Ovary (tissue), 3 donors: ENCODE results near the gene KCNJ4.

Experiments used
- POLR2A ChIP-seq: fragments of 450-650 bp; IDR thresholded peaks from one replicate; pipeline ENCODE4 v1.6.1; 2017; ENCODE audit warnings: antibody characterized with exemption, mild to moderate bottlenecking, moderate library complexity
- TF ChIP-seq, protein P1 (sequence below), 3 donors: fragments of 450-650 bp in 2 of 3; fragments of 200-600 bp in 1 of 3; IDR thresholded peaks; one replicate each; pipeline versions ENCODE4 v1.5.1 to v1.8.0; 2016 to 2022; ENCODE audit warnings: antibody characterized with exemption in 3 of 3, mild to moderate bottlenecking in 1 of 3
- donor health status: DM: no; HTN: no; CAD: no.

DNA sequence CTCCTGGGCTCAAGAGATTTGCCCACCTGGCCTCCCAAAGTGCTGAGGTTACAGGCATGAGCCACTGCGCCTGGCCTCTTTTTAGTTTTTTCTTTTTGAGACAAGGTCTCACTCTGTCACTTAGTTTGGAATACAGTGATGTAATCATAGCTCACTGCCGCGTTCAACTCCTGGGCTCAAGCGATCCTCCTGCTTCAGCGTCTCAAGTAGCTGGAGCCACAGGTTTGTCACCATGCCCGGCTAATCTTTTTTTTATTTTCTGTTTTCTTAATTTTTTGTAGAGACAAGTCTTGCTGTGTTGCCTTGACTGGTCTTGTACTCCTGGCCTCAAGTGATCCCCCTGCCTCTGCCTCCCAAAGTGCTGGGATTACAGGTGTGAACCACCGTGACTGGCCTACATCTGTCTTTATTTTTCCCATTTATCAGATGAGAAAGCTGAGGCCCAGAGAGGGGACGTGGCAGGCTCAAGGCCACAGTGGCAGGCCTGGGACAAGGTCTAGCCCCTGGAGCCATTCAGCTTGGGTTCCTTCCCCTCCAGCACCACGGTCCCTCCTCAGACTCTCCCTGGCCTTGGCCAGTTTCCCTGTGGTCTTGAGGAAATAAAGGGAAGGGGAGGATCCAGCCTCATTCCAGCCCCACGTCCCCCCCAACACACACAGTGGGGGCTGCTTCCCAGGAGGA is 10.1 kb upstream of the KCNJ4 start:
- TF ChIP-seq POLR2A, result no peak
- TF ChIP-seq, protein P1, sequence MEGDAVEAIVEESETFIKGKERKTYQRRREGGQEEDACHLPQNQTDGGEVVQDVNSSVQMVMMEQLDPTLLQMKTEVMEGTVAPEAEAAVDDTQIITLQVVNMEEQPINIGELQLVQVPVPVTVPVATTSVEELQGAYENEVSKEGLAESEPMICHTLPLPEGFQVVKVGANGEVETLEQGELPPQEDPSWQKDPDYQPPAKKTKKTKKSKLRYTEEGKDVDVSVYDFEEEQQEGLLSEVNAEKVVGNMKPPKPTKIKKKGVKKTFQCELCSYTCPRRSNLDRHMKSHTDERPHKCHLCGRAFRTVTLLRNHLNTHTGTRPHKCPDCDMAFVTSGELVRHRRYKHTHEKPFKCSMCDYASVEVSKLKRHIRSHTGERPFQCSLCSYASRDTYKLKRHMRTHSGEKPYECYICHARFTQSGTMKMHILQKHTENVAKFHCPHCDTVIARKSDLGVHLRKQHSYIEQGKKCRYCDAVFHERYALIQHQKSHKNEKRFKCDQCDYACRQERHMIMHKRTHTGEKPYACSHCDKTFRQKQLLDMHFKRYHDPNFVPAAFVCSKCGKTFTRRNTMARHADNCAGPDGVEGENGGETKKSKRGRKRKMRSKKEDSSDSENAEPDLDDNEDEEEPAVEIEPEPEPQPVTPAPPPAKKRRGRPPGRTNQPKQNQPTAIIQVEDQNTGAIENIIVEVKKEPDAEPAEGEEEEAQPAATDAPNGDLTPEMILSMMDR (IDR thresholded peaks at IDR 0.05), result no peak
